Measurements from ENCODE around the gene PLEKHH1.

DNA sequence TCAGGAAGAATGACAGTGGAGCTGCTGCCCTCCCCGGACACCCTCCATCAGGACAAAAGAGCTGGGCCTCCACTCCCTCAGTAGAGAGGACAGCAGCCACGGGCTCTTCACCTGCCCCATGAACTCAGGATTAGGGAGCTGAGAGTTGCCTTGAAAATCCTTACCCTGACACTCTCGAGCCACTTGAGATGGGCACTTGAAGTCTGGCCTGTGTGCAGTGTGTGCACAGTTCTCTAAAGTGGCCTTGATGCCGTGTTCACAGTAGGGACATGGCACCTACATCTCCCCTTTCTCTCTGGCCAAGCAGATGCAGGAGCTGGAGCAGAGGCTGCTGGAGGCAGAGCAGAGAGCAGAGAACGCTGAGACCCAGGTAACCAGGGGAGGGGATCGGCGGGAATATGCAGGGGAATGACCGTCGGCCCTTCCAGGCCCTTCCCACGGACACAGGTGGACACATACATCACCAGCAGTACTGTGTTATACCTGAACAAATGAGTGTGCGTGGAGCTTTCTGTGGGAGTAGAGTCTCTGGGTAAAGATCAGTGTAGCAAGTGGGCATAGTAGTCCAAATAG is 22.5 kb downstream of the PLEKHH1 start:
- TF ChIP-seq, protein P1, sequence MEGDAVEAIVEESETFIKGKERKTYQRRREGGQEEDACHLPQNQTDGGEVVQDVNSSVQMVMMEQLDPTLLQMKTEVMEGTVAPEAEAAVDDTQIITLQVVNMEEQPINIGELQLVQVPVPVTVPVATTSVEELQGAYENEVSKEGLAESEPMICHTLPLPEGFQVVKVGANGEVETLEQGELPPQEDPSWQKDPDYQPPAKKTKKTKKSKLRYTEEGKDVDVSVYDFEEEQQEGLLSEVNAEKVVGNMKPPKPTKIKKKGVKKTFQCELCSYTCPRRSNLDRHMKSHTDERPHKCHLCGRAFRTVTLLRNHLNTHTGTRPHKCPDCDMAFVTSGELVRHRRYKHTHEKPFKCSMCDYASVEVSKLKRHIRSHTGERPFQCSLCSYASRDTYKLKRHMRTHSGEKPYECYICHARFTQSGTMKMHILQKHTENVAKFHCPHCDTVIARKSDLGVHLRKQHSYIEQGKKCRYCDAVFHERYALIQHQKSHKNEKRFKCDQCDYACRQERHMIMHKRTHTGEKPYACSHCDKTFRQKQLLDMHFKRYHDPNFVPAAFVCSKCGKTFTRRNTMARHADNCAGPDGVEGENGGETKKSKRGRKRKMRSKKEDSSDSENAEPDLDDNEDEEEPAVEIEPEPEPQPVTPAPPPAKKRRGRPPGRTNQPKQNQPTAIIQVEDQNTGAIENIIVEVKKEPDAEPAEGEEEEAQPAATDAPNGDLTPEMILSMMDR (IDR thresholded peaks at IDR 0.05; ENCODE audit: low read depth, low read length, missing input control): no peak
- TF ChIP-seq YY1 (IDR thresholded peaks at IDR 0.05): no peak

Measured in liver (tissue), 2 donors.